Liver (tissue), 9 donors: ENCODE measurements around the gene KIAA0825. TPM values are rescaled to one million over a fixed set of nuclear protein-coding genes. Genes with fewer than 3 reads are reported as not detected.

Experiments used
- DNase-seq: peaks from one replicate; pipeline ENCODE4 v3.0.0-alpha.2; 2017; ENCODE audit warnings: low spot score
- H3K27ac ChIP-seq, 2 donors: one replicate each; pipeline ENCODE4 v1.7.0; 2013; ENCODE audit warnings: inconsistent platforms in 2 of 2, low read length in 2 of 2, control low read depth in 1 of 2, low read depth in 1 of 2, mild to moderate bottlenecking in 1 of 2
- H3K27me3 ChIP-seq, 4 donors: one replicate each; pipeline versions ENCODE4 v1.6.1 to v1.7.0; 2013; ENCODE audit warnings: low read length in 3 of 4, inconsistent platforms in 1 of 4, mild to moderate bottlenecking in 1 of 4, moderate library complexity in 1 of 4; ENCODE audit not compliant: control insufficient read depth in 4 of 4, insufficient read depth in 4 of 4
- H3K36me3 ChIP-seq, 4 donors: one replicate each; pipeline versions ENCODE4 v1.6.1 to v1.7.0; 2013; ENCODE audit warnings: low read length in 3 of 4, mild to moderate bottlenecking in 3 of 4, low read depth in 1 of 4, moderate library complexity in 1 of 4; ENCODE audit not compliant: control insufficient read depth in 4 of 4, insufficient read depth in 3 of 4
- H3K4me1 ChIP-seq, 4 donors: one replicate each; pipeline versions ENCODE4 v1.6.1 to v1.7.0; 2013; ENCODE audit warnings: low read length in 3 of 4, mild to moderate bottlenecking in 3 of 4, moderate library complexity in 1 of 4; ENCODE audit not compliant: control insufficient read depth in 4 of 4, insufficient read depth in 4 of 4
- H3K4me3 ChIP-seq, 3 donors: one replicate each; pipeline versions ENCODE4 v1.6.1 to v1.7.0; 2013; ENCODE audit warnings: low read length in 3 of 3, control low read depth in 1 of 3, low read depth in 1 of 3, mild to moderate bottlenecking in 1 of 3
- H3K9ac ChIP-seq, 2 donors: one replicate each; pipeline ENCODE4 v1.7.0; 2013; ENCODE audit warnings: low read length in 2 of 2, mild to moderate bottlenecking in 2 of 2, moderate library complexity in 2 of 2, control low read depth in 1 of 2, low read depth in 1 of 2
- H3K9me3 ChIP-seq, 4 donors: one replicate each; pipeline versions ENCODE4 v1.6.1 to v1.7.0; 2013; ENCODE audit warnings: low read length in 3 of 4; ENCODE audit not compliant: control insufficient read depth in 4 of 4
- EGR1 ChIP-seq, 2 donors: IDR thresholded peaks; 2 replicates each; pipeline ENCODE4 v1.6.1; 2016 to 2018; ENCODE audit warnings: antibody characterized with exemption in 2 of 2, low read depth in 2 of 2
- FOXA1 ChIP-seq: IDR thresholded peaks from 2 replicates; pipeline ENCODE4 v1.6.1; 2016; ENCODE audit warnings: antibody characterized with exemption
- FOXA2 ChIP-seq: IDR thresholded peaks from 2 replicates; pipeline ENCODE4 v1.6.1; 2016; ENCODE audit warnings: antibody characterized with exemption
- GABPA ChIP-seq, 2 donors: IDR thresholded peaks in 1 of 2; conservative IDR thresholded peaks in 1 of 2; 2 replicates each; pipeline ENCODE4 v1.6.1; 2016; ENCODE audit warnings: antibody characterized with exemption in 2 of 2, mild to moderate bottlenecking in 1 of 2, moderate library complexity in 1 of 2
- HNF4A ChIP-seq, 2 donors: conservative IDR thresholded peaks; 2 replicates each; pipeline ENCODE4 v1.6.1; 2016; ENCODE audit warnings: antibody characterized with exemption in 2 of 2, mild to moderate bottlenecking in 2 of 2
- HNF4G ChIP-seq: IDR thresholded peaks from 2 replicates; pipeline ENCODE4 v1.6.1; 2016; ENCODE audit warnings: antibody characterized with exemption
- MAX ChIP-seq: IDR thresholded peaks from 2 replicates; pipeline ENCODE4 v1.6.1; 2016; ENCODE audit warnings: antibody characterized with exemption
- NR2F2 ChIP-seq: IDR thresholded peaks from 2 replicates; pipeline ENCODE4 v1.6.1; 2016; ENCODE audit warnings: antibody characterized with exemption
- REST ChIP-seq: IDR thresholded peaks from 2 replicates; pipeline ENCODE4 v1.6.1; 2016; ENCODE audit warnings: antibody characterized with exemption, mild to moderate bottlenecking
- RXRA ChIP-seq, 2 donors: IDR thresholded peaks; 2 replicates each; pipeline ENCODE4 v1.6.1; 2017 to 2018; ENCODE audit warnings: antibody characterized with exemption in 2 of 2, mild to moderate bottlenecking in 1 of 2
- SP1 ChIP-seq: IDR thresholded peaks from 2 replicates; pipeline ENCODE4 v1.6.1; 2018; ENCODE audit warnings: antibody characterized with exemption, mild to moderate bottlenecking
- TAF1 ChIP-seq: conservative IDR thresholded peaks from 2 replicates; pipeline ENCODE4 v1.6.1; 2016; ENCODE audit warnings: antibody characterized with exemption, mild to moderate bottlenecking
- WGBS: extraction: QIAGEN DNeasy Blood & Tissue Kit; methylation state at CpG from one replicate; pipeline ENCODE4 v1.1.7; 2013; 5-methylcytosine and 5-hydroxymethylcytosine counted together
- polyA plus RNA-seq, 2 donors: library from polyadenylated mRNA; stranded (reverse) in 1 of 2; unstranded in 1 of 2; fragments of 200-250 nt in 1 of 2; fragments of >200 nt in 1 of 2; fragmentation: Nextera tagmentation in 1 of 2; extraction: Ambion mirVana in 1 of 2; gene quantifications; one replicate each; pipeline versions ENCODE4 v1.2.1 to v1.2.3, GENCODE V29; 2013 to 2015
- total RNA-seq, 2 donors: library from RNA; depleted of rRNA; stranded (reverse); fragments of >200 nt; gene quantifications; one replicate each; pipeline ENCODE4 v1.2.3, GENCODE V29; 2014
- donor health status: healthy.
- donor health status: healthy.
- donor health status: healthy.
- donor health status: healthy.
- donor health status: healthy.

Gene KIAA0825
- total and polyA plus RNA-seq, 4 donors: 0.25 to 3.2 (median 1.2) TPM

GRCh38 chr5:94240134-94240533, 378.3 kb downstream of the KIAA0825 start (continued):
- no peak for TF ChIP-seq EGR1 (IDR thresholded peaks at IDR 0.05; ENCODE audit: low read depth in 2 of 2)

GRCh38 chr5:94239266-94239665, 379.1 kb downstream of the KIAA0825 start:
- no peak for DNase-seq
- Histone ChIP-seq H3K27ac (no peak overlapping the region), H3K27me3 (no peaks in the 10 kb centered on the region), H3K9me3 (peaks cover 1 to 8% (median 5%) of the 10 kb centered on the region in 4 donors), H3K36me3 (no peaks in the 10 kb centered on the region), H3K4me1 (peaks cover 7 to 34% (median 21%) of the 10 kb centered on the region in 4 donors), H3K4me3 (no peak overlapping the region), H3K9ac (no peak overlapping the region)
- 58% methylated on average over 2 of the region's 2 CpGs for WGBS
- no peak for TF ChIP-seq TAF1
- no peak for TF ChIP-seq MAX
- TF ChIP-seq HNF4G: no peak
- no peak for TF ChIP-seq FOXA2
- no peak for TF ChIP-seq RXRA (IDR thresholded peaks at IDR 0.05)
- no peak for TF ChIP-seq NR2F2
- no peak for TF ChIP-seq REST
- TF ChIP-seq FOXA1: no peak
- no peak for TF ChIP-seq SP1

GRCh38 chr5:94234987-94235386, 383.4 kb downstream of the KIAA0825 start:
- Histone ChIP-seq H3K36me3 (no peaks in the 10 kb centered on the region), H3K4me1 (peaks cover 0 to 13% (median 7%) of the 10 kb centered on the region in 4 donors), H3K27me3 (no peaks in the 10 kb centered on the region), H3K9ac (no peak overlapping the region), H3K27ac (no peak overlapping the region), H3K4me3 (peak overlapping the region in 1 of 3 donors; percentile 11), H3K9me3 (peaks cover 1 to 8% (median 5%) of the 10 kb centered on the region in 4 donors)
- WGBS: 18% methylated on average over 1 of the region's 1 CpG
- TF ChIP-seq HNF4A (conservative IDR thresholded peaks at IDR 0.05): peak; percentile 34 to 43
- TF ChIP-seq HNF4G: no peak
- no peak for DNase-seq

GRCh38 chr5:94228791-94229190, 389.6 kb downstream of the KIAA0825 start:
- no peak overlapping the region for H3K27ac ChIP-seq
- H3K4me1 ChIP-seq: no peaks in the 10 kb centered on the region
- no peaks in the 10 kb centered on the region for H3K9me3 ChIP-seq
- DNase-seq: no peak
- no peak for TF ChIP-seq GABPA (IDR thresholded peaks at IDR 0.05 in 1 of 2, conservative IDR thresholded peaks at IDR 0.05 in 1 of 2)
- no peaks in the 10 kb centered on the region for H3K36me3 ChIP-seq
- H3K9ac ChIP-seq: no peak overlapping the region
- no peak overlapping the region for H3K4me3 ChIP-seq
- no peaks in the 10 kb centered on the region for H3K27me3 ChIP-seq
